Measurements from ENCODE around the gene FRMD3.
"Not testable (repeated sequence)": the region's sequence is repeated elsewhere in the genome, so short reads cannot be mapped to it uniquely, and the experiment has no call there.

Gene FRMD3

GRCh38 chr9:83403527-83404238 is 134.5 kb downstream of the FRMD3 start:
- in situ Hi-C loops (cut with MboI; ENCODE audit: low sequenced_read_pairs): no loop called here

- in situ Hi-C loops (cut with MboI; ENCODE audit: low sequenced_read_pairs): no loop called here
Measured at GRCh38 chr9:83401328-83401900, 136.8 kb downstream of the FRMD3 start.

GRCh38 chr9:83396813-83397212 is 141.4 kb downstream of the FRMD3 start:
- in situ Hi-C loops (cut with MboI; ENCODE audit: low sequenced_read_pairs): no loop called here

GRCh38 chr9:83396342-83396741 is 141.9 kb downstream of the FRMD3 start:
- in situ Hi-C loops (cut with MboI; ENCODE audit: low sequenced_read_pairs): no loop called here

GRCh38 chr9:83392228-83392627 is 146.0 kb downstream of the FRMD3 start:
- in situ Hi-C loops (cut with MboI; ENCODE audit: low sequenced_read_pairs): no loop called here

GRCh38 chr9:83388346-83388745 is 149.9 kb downstream of the FRMD3 start:
- in situ Hi-C loops (cut with MboI; ENCODE audit: low sequenced_read_pairs): no loop called here

- in situ Hi-C loops (cut with MboI; ENCODE audit: low sequenced_read_pairs): no loop called here
Measured at GRCh38 chr9:83387401-83388185, 150.6 kb downstream of the FRMD3 start.

- in situ Hi-C loops (cut with MboI; ENCODE audit: low sequenced_read_pairs): no loop called here
Measured at GRCh38 chr9:83385317-83385716, 152.9 kb downstream of the FRMD3 start.

- in situ Hi-C loops (cut with MboI; ENCODE audit: low sequenced_read_pairs): no loop called here
Measured at GRCh38 chr9:83384214-83384613, 154.0 kb downstream of the FRMD3 start.

GRCh38 chr9:83383034-83383433 is 155.2 kb downstream of the FRMD3 start:
- in situ Hi-C loops (cut with MboI; ENCODE audit: low sequenced_read_pairs): no loop called here

- in situ Hi-C loops (cut with MboI; ENCODE audit: low sequenced_read_pairs): no loop called here
Measured at GRCh38 chr9:83382421-83382820, 155.8 kb downstream of the FRMD3 start.

GRCh38 chr9:83379045-83379444 is 159.2 kb downstream of the FRMD3 start:
- in situ Hi-C loops (cut with MboI; ENCODE audit: low sequenced_read_pairs): no loop called here

- in situ Hi-C loops (cut with MboI; ENCODE audit: low sequenced_read_pairs): no loop called here
Measured at GRCh38 chr9:83372957-83373356, 165.2 kb downstream of the FRMD3 start.

GRCh38 chr9:83367326-83367725 is 170.9 kb downstream of the FRMD3 start:
- in situ Hi-C loops (cut with MboI; ENCODE audit: low sequenced_read_pairs): no loop called here

GRCh38 chr9:83362341-83362995 is 175.7 kb downstream of the FRMD3 start:
- in situ Hi-C loops (cut with MboI; ENCODE audit: low sequenced_read_pairs): no loop called here

- in situ Hi-C loops (cut with MboI; ENCODE audit: low sequenced_read_pairs): no loop called here
Measured at GRCh38 chr9:83359039-83359438, 179.2 kb downstream of the FRMD3 start.

GRCh38 chr9:83358493-83358892 is 179.7 kb downstream of the FRMD3 start:
- in situ Hi-C loops (cut with MboI; ENCODE audit: low sequenced_read_pairs): not testable (repeated sequence)

- in situ Hi-C loops (cut with MboI; ENCODE audit: low sequenced_read_pairs): no loop called here
Measured at GRCh38 chr9:83355729-83356151, 182.5 kb downstream of the FRMD3 start.

- in situ Hi-C loops (cut with MboI; ENCODE audit: low sequenced_read_pairs): no loop called here
Measured at GRCh38 chr9:83355024-83355444, 183.2 kb downstream of the FRMD3 start.

- in situ Hi-C loops (cut with MboI; ENCODE audit: low sequenced_read_pairs): loop anchor here (25.0 kb wide), 2 partner anchors 188 to 563 kb away; partner anchors contain the start of genes FRMD3 and KIF27
Measured at GRCh38 chr9:83349031-83349430, 189.2 kb downstream of the FRMD3 start.
